ENCODE measurements around the gene UNCX. TPM values are rescaled to one million over a fixed set of nuclear protein-coding genes. Genes with fewer than 3 reads are reported as not detected.

The UNCX gene
- total RNA-seq, 1 donor from 2014 or later, result not detected

GRCh38 chr7:1274876-1275375 lies 42.3 kb downstream of the UNCX start:
- DNase-seq (ENCODE audit: extremely low spot score in 2 of 2), result no peak
- intact Hi-C loops (cut with DNase I), result no loop called here
- Histone ChIP-seq H3K27ac (no peak overlapping the region), H3K4me1 (no peaks in the 10 kb centered on the region), H3K4me3 (no peak overlapping the region), H3K36me3 (no peaks in the 10 kb centered on the region), H3K27me3 (no peaks in the 10 kb centered on the region), H3K9me3 (no peaks in the 10 kb centered on the region)
- TF ChIP-seq, protein P1, sequence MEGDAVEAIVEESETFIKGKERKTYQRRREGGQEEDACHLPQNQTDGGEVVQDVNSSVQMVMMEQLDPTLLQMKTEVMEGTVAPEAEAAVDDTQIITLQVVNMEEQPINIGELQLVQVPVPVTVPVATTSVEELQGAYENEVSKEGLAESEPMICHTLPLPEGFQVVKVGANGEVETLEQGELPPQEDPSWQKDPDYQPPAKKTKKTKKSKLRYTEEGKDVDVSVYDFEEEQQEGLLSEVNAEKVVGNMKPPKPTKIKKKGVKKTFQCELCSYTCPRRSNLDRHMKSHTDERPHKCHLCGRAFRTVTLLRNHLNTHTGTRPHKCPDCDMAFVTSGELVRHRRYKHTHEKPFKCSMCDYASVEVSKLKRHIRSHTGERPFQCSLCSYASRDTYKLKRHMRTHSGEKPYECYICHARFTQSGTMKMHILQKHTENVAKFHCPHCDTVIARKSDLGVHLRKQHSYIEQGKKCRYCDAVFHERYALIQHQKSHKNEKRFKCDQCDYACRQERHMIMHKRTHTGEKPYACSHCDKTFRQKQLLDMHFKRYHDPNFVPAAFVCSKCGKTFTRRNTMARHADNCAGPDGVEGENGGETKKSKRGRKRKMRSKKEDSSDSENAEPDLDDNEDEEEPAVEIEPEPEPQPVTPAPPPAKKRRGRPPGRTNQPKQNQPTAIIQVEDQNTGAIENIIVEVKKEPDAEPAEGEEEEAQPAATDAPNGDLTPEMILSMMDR (IDR thresholded peaks at IDR 0.05), result no peak
- TF ChIP-seq POLR2A (IDR thresholded peaks at IDR 0.05) (no peak), POLR2AphosphoS5 (IDR thresholded peaks at IDR 0.05; ENCODE audit: insufficient read depth in 1 of 2, low read depth in 1 of 2) (no peak)

- intact Hi-C loops (cut with DNase I), result no loop called here
- Histone ChIP-seq H3K27ac (no peak overlapping the region), H3K4me1 (no peaks in the 10 kb centered on the region), H3K9me3 (no peaks in the 10 kb centered on the region), H3K4me3 (no peak overlapping the region), H3K36me3 (no peaks in the 10 kb centered on the region), H3K27me3 (no peaks in the 10 kb centered on the region)
- DNase-seq (ENCODE audit: extremely low spot score in 2 of 2), result no peak
- TF ChIP-seq POLR2A (IDR thresholded peaks at IDR 0.05), result no peak
- TF ChIP-seq, protein P1 (IDR thresholded peaks at IDR 0.05), result no peak
- TF ChIP-seq POLR2AphosphoS5 (IDR thresholded peaks at IDR 0.05; ENCODE audit: insufficient read depth in 1 of 2, low read depth in 1 of 2), result no peak
Observed at GRCh38 chr7:1275451-1276381, 43.0 kb downstream of the UNCX start.

GRCh38 chr7:1276626-1277175 lies 44.0 kb downstream of the UNCX start:
- TF ChIP-seq, protein P1 (IDR thresholded peaks at IDR 0.05), result no peak
- TF ChIP-seq POLR2AphosphoS5 (IDR thresholded peaks at IDR 0.05; ENCODE audit: insufficient read depth in 1 of 2, low read depth in 1 of 2), result no peak
- no peak for TF ChIP-seq POLR2A (IDR thresholded peaks at IDR 0.05)
- intact Hi-C loops (cut with DNase I), result no loop called here
- H3K9me3 ChIP-seq, result no peaks in the 10 kb centered on the region
- no peaks in the 10 kb centered on the region for H3K4me1 ChIP-seq
- DNase-seq (ENCODE audit: extremely low spot score in 2 of 2), result no peak
- H3K27me3 ChIP-seq, result no peaks in the 10 kb centered on the region
- no peaks in the 10 kb centered on the region for H3K36me3 ChIP-seq
- H3K27ac ChIP-seq, result no peak overlapping the region
- no peak overlapping the region for H3K4me3 ChIP-seq

- no peak for TF ChIP-seq POLR2AphosphoS5 (IDR thresholded peaks at IDR 0.05; ENCODE audit: insufficient read depth in 1 of 2, low read depth in 1 of 2)
- TF ChIP-seq, protein P1 (IDR thresholded peaks at IDR 0.05), result no peak
- TF ChIP-seq POLR2A (IDR thresholded peaks at IDR 0.05), result no peak
- DNase-seq (ENCODE audit: extremely low spot score in 2 of 2), result no peak
- H3K4me3 ChIP-seq, result no peak overlapping the region
- H3K4me1 ChIP-seq, result no peaks in the 10 kb centered on the region
- intact Hi-C loops (cut with DNase I), result no loop called here
- no peak overlapping the region for H3K27ac ChIP-seq
- no peaks in the 10 kb centered on the region for H3K36me3 ChIP-seq
- H3K9me3 ChIP-seq, result no peaks in the 10 kb centered on the region
- H3K27me3 ChIP-seq, result no peaks in the 10 kb centered on the region
Observed at GRCh38 chr7:1278543-1278942, 45.9 kb downstream of the UNCX start.
